WTC11 (cell line): ENCODE data around the gene GJA10. TPM values are rescaled to one million over a fixed set of nuclear protein-coding genes. Genes with fewer than 3 reads are reported as not detected.

Source experiments
- ATAC-seq: fragments of 200-7000 bp; cut with Tn5 transposase; 2 replicates; pipeline ENCODE4 v1.10.0; 2021; ENCODE audit warnings: mild to moderate bottlenecking, moderate library complexity
- CTCF ChIA-PET: fragments of 300-600 bp; sonication (Branson Sonifier 250); formaldehyde crosslinking; loops from one replicate; lab custom pipeline; 2021; ENCODE audit warnings: antibody characterized with exemption; lab: Charles Lee
- POLR2A ChIA-PET: fragments of 350-600 bp; sonication (Branson Sonifier 250); formaldehyde crosslinking; loops from one replicate; lab custom pipeline; 2021; ENCODE audit warnings: antibody characterized with exemption; lab: Charles Lee
- DNase-seq: peaks from one replicate; pipeline ENCODE4 v3.0.0; 2021; ENCODE audit warnings: low spot score
- H3K27ac Mint-ChIP-seq: 2 replicates; pipeline ENCODE4 v1.8.0; 2021; ENCODE audit warnings: mixed read lengths
- H3K27me3 Mint-ChIP-seq: 2 replicates; pipeline ENCODE4 v1.8.0; 2021; ENCODE audit warnings: low read depth, mild to moderate bottlenecking, moderate library complexity, mixed read lengths
- H3K36me3 Mint-ChIP-seq: 2 replicates; pipeline ENCODE4 v1.8.0; 2021; ENCODE audit warnings: mixed read lengths
- H3K4me1 Mint-ChIP-seq: 2 replicates; pipeline ENCODE4 v1.8.0; 2022; ENCODE audit warnings: mixed read lengths
- H3K4me3 Mint-ChIP-seq: 2 replicates; pipeline ENCODE4 v1.8.0; 2021; ENCODE audit warnings: mild to moderate bottlenecking, moderate library complexity, mixed read lengths
- H3K9me3 Mint-ChIP-seq: 2 replicates; pipeline ENCODE4 v1.8.0; 2021; ENCODE audit warnings: mixed read lengths
- ATF6 ChIP-seq: sonication (generic); formaldehyde crosslinking; IDR thresholded peaks from 2 replicates; pipeline ENCODE4 v1.8.1; 2023; ENCODE audit warnings: mild to moderate bottlenecking, missing genetic modification reagents
- CREM ChIP-seq: sonication (generic); formaldehyde crosslinking; IDR thresholded peaks from 2 replicates; pipeline ENCODE4 v1.8.1; 2022; ENCODE audit warnings: mild to moderate bottlenecking, missing genetic modification reagents, moderate library complexity
- EMX1 ChIP-seq: fragments of 250-450 bp; sonication (Bioruptor Pico); IDR thresholded peaks from 2 replicates; pipeline ENCODE4 v1.8.0; 2021; ENCODE audit warnings: mild to moderate bottlenecking
- FOXJ3 ChIP-seq: sonication (generic); formaldehyde crosslinking; IDR thresholded peaks from 2 replicates; pipeline ENCODE4 v1.9.0; 2021; ENCODE audit warnings: missing genetic modification reagents, mild to moderate bottlenecking, borderline replicate concordance
- KAT7 ChIP-seq: sonication (generic); formaldehyde crosslinking; IDR thresholded peaks from 2 replicates; pipeline ENCODE4 v1.8.1; 2023; ENCODE audit warnings: missing genetic modification reagents, mild to moderate bottlenecking, borderline replicate concordance
- MAX ChIP-seq: sonication (generic); formaldehyde crosslinking; IDR thresholded peaks from 2 replicates; pipeline ENCODE4 v1.8.0; 2022; ENCODE audit warnings: mild to moderate bottlenecking, missing genetic modification reagents
- MXD4 ChIP-seq: fragments of 250-450 bp; sonication (Bioruptor Pico); IDR thresholded peaks from 2 replicates; pipeline ENCODE4 v1.8.0; 2021; ENCODE audit warnings: mild to moderate bottlenecking, moderate library complexity, borderline replicate concordance
- NFE2L1 ChIP-seq: sonication (generic); formaldehyde crosslinking; IDR thresholded peaks from 2 replicates; pipeline ENCODE4 v1.8.1; 2023; ENCODE audit warnings: missing genetic modification reagents
- OVOL2 ChIP-seq: fragments of 250-450 bp; sonication (Bioruptor Pico); IDR thresholded peaks from 2 replicates; pipeline ENCODE4 v1.9.0; 2021; ENCODE audit warnings: mild to moderate bottlenecking, borderline replicate concordance
- RELA ChIP-seq: sonication (generic); formaldehyde crosslinking; IDR thresholded peaks from 2 replicates; pipeline ENCODE4 v1.8.1; 2022; ENCODE audit warnings: missing genetic modification reagents, mild to moderate bottlenecking, borderline replicate concordance
- SMAD4 ChIP-seq: sonication (generic); formaldehyde crosslinking; IDR thresholded peaks from 2 replicates; pipeline ENCODE4 v1.8.0; 2022; ENCODE audit warnings: mild to moderate bottlenecking, missing genetic modification reagents
- USF2 ChIP-seq: sonication (generic); formaldehyde crosslinking; IDR thresholded peaks from 2 replicates; pipeline ENCODE4 v1.8.1; 2023; ENCODE audit warnings: mild to moderate bottlenecking, missing genetic modification reagents, moderate library complexity
- ZMAT4 ChIP-seq: fragments of 250-450 bp; sonication (Bioruptor Pico); IDR thresholded peaks from 2 replicates; pipeline ENCODE4 v1.9.0; 2021; ENCODE audit warnings: mild to moderate bottlenecking
- ZNF219 ChIP-seq: sonication (generic); formaldehyde crosslinking; IDR thresholded peaks from 2 replicates; pipeline ENCODE4 v1.8.0; 2023; ENCODE audit warnings: missing genetic modification reagents, mild to moderate bottlenecking, borderline replicate concordance
- ZNF232 ChIP-seq: sonication (generic); formaldehyde crosslinking; IDR thresholded peaks from 2 replicates; pipeline ENCODE4 v1.8.0; 2022; ENCODE audit warnings: mild to moderate bottlenecking, missing genetic modification reagents
- ZNF416 ChIP-seq: fragments of 250-450 bp; sonication (Bioruptor Pico); IDR thresholded peaks from 2 replicates; pipeline ENCODE4 v1.9.0; 2021; ENCODE audit warnings: mild to moderate bottlenecking, inconsistent platforms
- ZNF532 ChIP-seq: fragments of 250-450 bp; sonication (Bioruptor Pico); IDR thresholded peaks from 2 replicates; pipeline ENCODE4 v1.9.0; 2021; ENCODE audit warnings: mild to moderate bottlenecking, borderline replicate concordance
- ZNF671 ChIP-seq: fragments of 250-450 bp; sonication (Bioruptor Pico); IDR thresholded peaks from 2 replicates; pipeline ENCODE4 v1.8.0; 2021; ENCODE audit warnings: mild to moderate bottlenecking
- ZSCAN18 ChIP-seq: fragments of 250-450 bp; sonication (Bioruptor Pico); IDR thresholded peaks from 2 replicates; pipeline ENCODE4 v2.1.2; 2022; ENCODE audit warnings: mild to moderate bottlenecking, moderate library complexity
- total RNA-seq: library from RNA; stranded (reverse); gene quantifications from 3 replicates; pipeline ENCODE4 v1.2.3, GENCODE V29; 2021

Gene GJA10
- total RNA-seq, 1 experiment from 2014 or later = not detected

- TF ChIP-seq MXD4 (CRISPR knock-in tag) (no peak), FOXJ3 (CRISPR knock-in tag) (no peak), EMX1 (CRISPR knock-in tag) (no peak), ZNF416 (CRISPR knock-in tag) (no peak), CREM (CRISPR knock-in tag) (no peak), SMAD4 (CRISPR knock-in tag) (no peak), ZNF671 (no peak), NFE2L1 (CRISPR knock-in tag) (no peak)
Measured at GRCh38 chr6:89921691-89922090, 27.4 kb downstream of the GJA10 start (continued).

GRCh38 chr6:89924231-89924630 is 30.0 kb downstream of the GJA10 start:
- CTCF ChIA-PET = interaction anchor here (2.3 kb wide), 1 partner anchor 16 kb away, joined by 8 read pairs; no protein-coding TSS in a partner anchor
- no peak overlapping the region for H3K27ac Mint-ChIP-seq

GRCh38 chr6:89925826-89926225 is 31.6 kb downstream of the GJA10 start:
- Mint-ChIP-seq H3K36me3 (no peaks in the 10 kb centered on the region), H3K9me3 (peaks cover 5% of the 10 kb centered on the region; the same call in 1 of the 2 replicates), H3K4me1 (peaks cover 10% of the 10 kb centered on the region), H3K27ac (no peak overlapping the region), H3K4me3 (no peak overlapping the region), H3K27me3 (no peaks in the 10 kb centered on the region)
- DNase-seq = no peak
- ChIA-PET POLR2A (no interaction called here), CTCF (interaction anchor here (2.3 kb wide), 1 partner anchor 15 kb away, joined by 8 read pairs; no protein-coding TSS in a partner anchor)
- ATAC-seq = no peak
- TF ChIP-seq MXD4 (CRISPR knock-in tag) (no peak), ZNF671 (no peak), ZNF232 (CRISPR knock-in tag) (no peak), MAX (CRISPR knock-in tag) (no peak), SMAD4 (CRISPR knock-in tag) (no peak), ZNF532 (CRISPR knock-in tag) (no peak)
- TF ChIP-seq, all 79 proteins: peak for 0

More at GRCh38 chr6:89924231-89924630, 30.0 kb downstream of the GJA10 start:
- Mint-ChIP-seq H3K9me3 (peaks cover 5% of the 10 kb centered on the region; the same call in 1 of the 2 replicates), H3K4me1 (peaks cover under 1% of the 10 kb centered on the region), H3K36me3 (no peaks in the 10 kb centered on the region), H3K27me3 (no peaks in the 10 kb centered on the region), H3K4me3 (no peak overlapping the region)
- ATAC-seq = no peak
- POLR2A ChIA-PET = no interaction called here
- no peak for DNase-seq
- TF ChIP-seq ZNF219 (CRISPR knock-in tag) (no peak), USF2 (CRISPR knock-in tag) (no peak), OVOL2 (no peak), KAT7 (CRISPR knock-in tag) (no peak), ZMAT4 (CRISPR knock-in tag) (no peak), ZSCAN18 (CRISPR knock-in tag) (no peak), RELA (no peak), ATF6 (CRISPR knock-in tag) (no peak)
